IgD-negative memory B cell (primary cell): ENCODE data around the gene CYYR1. TPM values are rescaled to one million over a fixed set of nuclear protein-coding genes. Genes with fewer than 3 reads are reported as not detected.

Experiments
- H3K27ac Mint-ChIP-seq, 3 donors: one replicate each; pipeline ENCODE4 v1.8.0; 2020 to 2022; ENCODE audit warnings: mild to moderate bottlenecking in 3 of 3, mixed read lengths in 3 of 3, moderate library complexity in 1 of 3
- H3K27me3 Mint-ChIP-seq: one replicate; pipeline ENCODE4 v1.8.0; 2021; ENCODE audit warnings: mixed read lengths
- H3K36me3 Mint-ChIP-seq: one replicate; pipeline ENCODE4 v1.8.0; 2020; ENCODE audit warnings: mild to moderate bottlenecking, mixed read lengths
- H3K4me1 Mint-ChIP-seq, 3 donors: one replicate each; pipeline ENCODE4 v1.8.0; 2020 to 2022; ENCODE audit warnings: mixed read lengths in 3 of 3, mild to moderate bottlenecking in 1 of 3
- H3K4me3 Mint-ChIP-seq, 4 donors: one replicate each; pipeline ENCODE4 v1.8.0; 2020 to 2022; ENCODE audit warnings: mild to moderate bottlenecking in 4 of 4, mixed read lengths in 4 of 4, moderate library complexity in 3 of 4
- H3K9me3 Mint-ChIP-seq, 3 donors: one replicate each; pipeline ENCODE4 v1.8.0; 2020 to 2021; ENCODE audit warnings: mixed read lengths in 3 of 3, mild to moderate bottlenecking in 1 of 3
- polyA plus RNA-seq: library from polyadenylated mRNA; unstranded; fragments of 300-500 nt; fragmentation: Illumina TruSeq; gene quantifications from one replicate; pipeline ENCODE4 v1.2.3, GENCODE V29; 2021

Gene CYYR1
- polyA plus RNA-seq: not detected

- Mint-ChIP-seq H3K4me1 (no peaks in the 10 kb centered on the region), H3K9me3 (peaks cover 6 to 25% (median 9%) of the 10 kb centered on the region in 3 donors), H3K27me3 (peaks cover 5% of the 10 kb centered on the region), H3K27ac (no peak within 1 kb of the TSS), H3K36me3 (no peaks in the 10 kb centered on the region), H3K4me3 (no peak within 1 kb of the TSS)
Observed at GRCh38 chr21:26572702-26573381, at the start of gene CYYR1. Gene CYYR1, minus strand, starts transcription at chr21:26573286. Its CDS starts 346 bp downstream, at chr21:26572940.

GRCh38 chr21:26617176-26617575 lies 44.1 kb upstream of the CYYR1 start:
- Mint-ChIP-seq H3K4me3 (no peak overlapping the region), H3K36me3 (no peaks in the 10 kb centered on the region), H3K27me3 (no peaks in the 10 kb centered on the region), H3K27ac (no peak overlapping the region), H3K4me1 (no peaks in the 10 kb centered on the region), H3K9me3 (peaks cover 0 to 5% (median 3%) of the 10 kb centered on the region in 3 donors)

GRCh38 chr21:26614251-26614650 lies 41.2 kb upstream of the CYYR1 start:
- Mint-ChIP-seq H3K9me3 (peaks cover 2 to 5% (median 3%) of the 10 kb centered on the region in 3 donors), H3K36me3 (no peaks in the 10 kb centered on the region), H3K4me3 (no peak overlapping the region), H3K27ac (no peak overlapping the region), H3K4me1 (no peaks in the 10 kb centered on the region), H3K27me3 (no peaks in the 10 kb centered on the region)

DNA sequence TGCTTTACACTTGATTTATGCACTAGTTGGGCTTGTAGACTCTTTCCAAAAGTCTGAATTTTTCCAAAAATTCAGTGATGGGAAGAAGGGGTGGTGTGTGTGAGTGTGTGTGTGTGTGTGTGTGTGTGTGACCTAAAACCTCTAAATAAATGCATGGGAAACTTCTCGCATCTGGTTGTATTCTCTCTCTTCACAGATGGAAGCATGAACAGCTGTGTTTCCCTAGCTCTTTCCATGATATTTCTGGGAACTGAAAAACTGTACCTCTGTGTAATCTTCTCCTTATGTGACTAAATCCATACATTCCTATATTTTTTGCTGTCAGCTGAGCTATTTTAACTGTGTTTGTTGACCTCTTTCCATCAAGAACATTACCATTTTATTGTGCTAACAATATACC lies 26.2 kb upstream of the CYYR1 start:
- Mint-ChIP-seq H3K27me3 (no peaks in the 10 kb centered on the region), H3K4me1 (no peaks in the 10 kb centered on the region), H3K9me3 (peaks cover 0 to 9% (median 3%) of the 10 kb centered on the region in 3 donors), H3K27ac (no peak overlapping the region), H3K36me3 (no peaks in the 10 kb centered on the region), H3K4me3 (no peak overlapping the region)

GRCh38 chr21:26597981-26598380 lies 24.9 kb upstream of the CYYR1 start:
- no peaks in the 10 kb centered on the region for H3K4me1 Mint-ChIP-seq
- peaks cover 0 to 9% (median 2%) of the 10 kb centered on the region in 3 donors for H3K9me3 Mint-ChIP-seq
- no peak overlapping the region for H3K27ac Mint-ChIP-seq
- H3K27me3 Mint-ChIP-seq: no peaks in the 10 kb centered on the region
- H3K4me3 Mint-ChIP-seq: no peak overlapping the region
- H3K36me3 Mint-ChIP-seq: no peaks in the 10 kb centered on the region

GRCh38 chr21:26597031-26597430 lies 23.9 kb upstream of the CYYR1 start:
- Mint-ChIP-seq H3K9me3 (peaks cover 0 to 9% (median 0%) of the 10 kb centered on the region in 3 donors), H3K27ac (no peak overlapping the region), H3K4me3 (no peak overlapping the region), H3K36me3 (no peaks in the 10 kb centered on the region), H3K27me3 (no peaks in the 10 kb centered on the region), H3K4me1 (no peaks in the 10 kb centered on the region)

- H3K27ac Mint-ChIP-seq: no peak overlapping the region
- H3K9me3 Mint-ChIP-seq: peaks cover 0 to 10% (median 1%) of the 10 kb centered on the region in 3 donors
- H3K4me1 Mint-ChIP-seq: no peaks in the 10 kb centered on the region
- H3K36me3 Mint-ChIP-seq: no peaks in the 10 kb centered on the region
- H3K4me3 Mint-ChIP-seq: no peak overlapping the region
- H3K27me3 Mint-ChIP-seq: no peaks in the 10 kb centered on the region
Observed at GRCh38 chr21:26595971-26596370, 22.9 kb upstream of the CYYR1 start.

GRCh38 chr21:26593800-26594199 lies 20.7 kb upstream of the CYYR1 start:
- no peaks in the 10 kb centered on the region for H3K36me3 Mint-ChIP-seq
- no peak overlapping the region for H3K27ac Mint-ChIP-seq
- H3K27me3 Mint-ChIP-seq: no peaks in the 10 kb centered on the region
- no peak overlapping the region for H3K4me3 Mint-ChIP-seq
- peaks cover 2 to 10% (median 4%) of the 10 kb centered on the region in 3 donors for H3K9me3 Mint-ChIP-seq
- no peaks in the 10 kb centered on the region for H3K4me1 Mint-ChIP-seq

GRCh38 chr21:26591543-26591942 lies 18.5 kb upstream of the CYYR1 start:
- Mint-ChIP-seq H3K27ac (no peak overlapping the region), H3K27me3 (no peaks in the 10 kb centered on the region), H3K36me3 (no peaks in the 10 kb centered on the region), H3K4me3 (no peak overlapping the region), H3K4me1 (no peaks in the 10 kb centered on the region), H3K9me3 (peaks cover 4 to 10% (median 4%) of the 10 kb centered on the region in 3 donors)

GRCh38 chr21:26588446-26588845 lies 15.4 kb upstream of the CYYR1 start:
- no peaks in the 10 kb centered on the region for H3K27me3 Mint-ChIP-seq
- H3K4me1 Mint-ChIP-seq: no peaks in the 10 kb centered on the region
- no peak overlapping the region for H3K4me3 Mint-ChIP-seq
- no peaks in the 10 kb centered on the region for H3K36me3 Mint-ChIP-seq
- peaks cover 4 to 8% (median 8%) of the 10 kb centered on the region in 3 donors for H3K9me3 Mint-ChIP-seq
- H3K27ac Mint-ChIP-seq: no peak overlapping the region

DNA sequence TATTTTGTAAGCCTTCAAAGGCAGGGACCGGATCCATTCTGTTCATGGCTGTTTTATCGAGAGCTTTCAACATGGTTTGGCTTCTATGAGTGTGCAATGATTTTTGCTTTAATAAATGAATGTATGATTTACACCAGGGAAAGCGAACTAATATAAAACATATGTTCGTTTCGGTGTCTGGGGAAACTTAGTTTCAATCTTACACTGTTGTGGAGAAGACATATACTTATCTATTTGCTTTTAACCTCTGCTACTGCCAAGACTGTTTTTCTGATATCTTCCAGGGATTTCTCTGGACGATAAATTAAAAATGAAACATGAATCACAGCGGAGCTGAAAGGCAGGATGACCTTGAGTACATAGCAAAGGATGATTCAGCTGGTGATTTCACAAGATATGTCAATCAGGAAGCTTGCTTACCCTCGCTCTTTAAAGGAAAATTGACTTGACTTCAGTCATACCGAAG lies 14.7 kb upstream of the CYYR1 start:
- Mint-ChIP-seq H3K27me3 (no peaks in the 10 kb centered on the region), H3K27ac (peak overlapping the region in 1 of 3 donors; percentile 8), H3K4me1 (no peaks in the 10 kb centered on the region)

DNA sequence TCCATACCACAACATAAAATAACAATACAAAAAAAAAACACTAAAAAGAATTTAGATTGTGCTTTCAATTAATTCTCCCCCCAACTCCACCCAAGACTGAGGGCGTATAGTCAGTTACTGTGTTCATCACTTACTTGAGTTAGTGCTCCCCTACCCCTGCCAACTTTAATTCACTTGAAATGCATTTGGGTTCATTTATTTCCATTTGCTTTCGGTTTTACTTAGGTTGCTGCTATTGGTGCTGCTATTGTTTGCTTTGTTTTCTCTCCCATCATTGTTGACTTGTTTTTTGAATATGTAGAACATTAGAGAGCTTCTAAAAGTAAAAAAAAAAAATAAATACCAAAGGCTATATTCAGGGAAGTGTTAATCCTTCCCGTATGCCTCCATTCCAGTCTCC lies 10.7 kb upstream of the CYYR1 start:
- Mint-ChIP-seq H3K36me3 (no peaks in the 10 kb centered on the region), H3K9me3 (peaks cover 2 to 27% (median 18%) of the 10 kb centered on the region in 3 donors), H3K4me3 (no peak overlapping the region), H3K4me1 (no peaks in the 10 kb centered on the region), H3K27me3 (no peaks in the 10 kb centered on the region), H3K27ac (no peak overlapping the region)

More for the DNA sequence above, 14.7 kb upstream of the CYYR1 start:
- no peaks in the 10 kb centered on the region for H3K36me3 Mint-ChIP-seq
- peaks cover 4 to 10% (median 8%) of the 10 kb centered on the region in 3 donors for H3K9me3 Mint-ChIP-seq
- no peak overlapping the region for H3K4me3 Mint-ChIP-seq

DNA sequence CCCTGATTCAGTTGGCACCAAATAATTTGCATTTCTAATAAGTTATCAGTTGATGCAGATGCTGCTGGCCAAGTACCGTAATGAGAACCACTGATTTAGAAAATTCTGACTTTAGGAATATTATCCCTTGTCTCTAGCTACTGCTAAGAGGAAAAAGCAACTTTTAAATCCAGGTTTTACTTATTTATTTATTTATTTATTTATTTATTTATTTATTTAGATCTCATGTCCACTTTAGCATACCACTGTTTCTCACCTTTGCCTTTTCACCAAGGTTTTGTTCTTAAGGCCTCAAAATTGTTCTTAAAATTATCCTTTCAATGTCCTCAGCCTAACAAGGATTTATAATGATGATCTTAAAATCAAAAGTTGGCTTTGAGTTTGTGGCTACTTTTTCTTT lies 8.7 kb upstream of the CYYR1 start:
- no peaks in the 10 kb centered on the region for H3K36me3 Mint-ChIP-seq
- peaks cover 2 to 27% (median 16%) of the 10 kb centered on the region in 3 donors for H3K9me3 Mint-ChIP-seq
- H3K4me3 Mint-ChIP-seq: no peak overlapping the region
- no peaks in the 10 kb centered on the region for H3K27me3 Mint-ChIP-seq
- H3K27ac Mint-ChIP-seq: no peak overlapping the region
- no peaks in the 10 kb centered on the region for H3K4me1 Mint-ChIP-seq

GRCh38 chr21:26572076-26572701 lies 897 bp downstream of the CYYR1 start:
- Mint-ChIP-seq H3K4me1 (no peaks in the 10 kb centered on the region), H3K9me3 (peaks cover 6 to 25% (median 9%) of the 10 kb centered on the region in 3 donors), H3K27ac (no peak overlapping the region), H3K27me3 (peaks cover 5% of the 10 kb centered on the region), H3K4me3 (no peak overlapping the region), H3K36me3 (no peaks in the 10 kb centered on the region)

DNA sequence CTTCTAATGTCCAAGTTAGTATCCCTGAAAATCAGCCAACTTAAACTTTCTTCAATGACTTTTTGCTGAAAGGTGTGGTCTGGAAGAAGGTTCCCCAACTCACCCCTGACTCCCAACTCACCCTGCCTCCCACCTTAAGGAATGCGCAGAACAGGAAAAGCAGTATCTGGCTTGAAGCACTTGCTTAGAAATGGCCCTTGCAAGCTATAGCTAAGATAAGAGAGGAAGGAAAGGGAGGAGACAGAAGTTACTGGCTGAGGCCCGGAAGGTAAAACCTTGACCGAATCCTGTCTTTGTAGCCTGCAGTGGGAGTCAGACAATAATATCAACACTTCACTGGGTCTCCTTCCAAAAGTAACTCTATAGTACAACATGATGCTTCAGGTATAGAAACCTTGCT lies 2.9 kb downstream of the CYYR1 start:
- peaks cover 6 to 25% (median 9%) of the 10 kb centered on the region in 3 donors for H3K9me3 Mint-ChIP-seq
- no peaks in the 10 kb centered on the region for H3K4me1 Mint-ChIP-seq
- peaks cover 5% of the 10 kb centered on the region for H3K27me3 Mint-ChIP-seq
- no peaks in the 10 kb centered on the region for H3K36me3 Mint-ChIP-seq
- H3K27ac Mint-ChIP-seq: no peak overlapping the region
- no peak overlapping the region for H3K4me3 Mint-ChIP-seq

DNA sequence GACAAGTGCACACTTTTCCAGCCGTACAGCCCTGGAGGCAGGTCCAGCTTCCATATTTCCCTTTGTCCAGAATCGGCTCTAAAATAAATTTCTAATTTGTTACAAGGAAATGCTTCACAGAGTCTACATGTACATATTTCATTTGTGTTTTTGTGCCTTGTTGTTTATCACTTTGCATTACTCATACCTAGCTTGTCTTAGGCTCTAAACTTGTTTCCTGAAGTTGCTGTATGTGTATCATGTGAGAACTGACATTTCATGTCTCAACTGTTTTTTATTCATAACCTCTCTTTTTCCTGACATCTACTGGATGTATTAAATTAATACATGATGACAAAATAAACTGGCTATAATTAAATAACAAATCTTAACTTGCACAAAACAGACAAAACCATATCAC lies 7.5 kb downstream of the CYYR1 start:
- no peaks in the 10 kb centered on the region for H3K4me1 Mint-ChIP-seq
- no peak overlapping the region for H3K4me3 Mint-ChIP-seq
- no peaks in the 10 kb centered on the region for H3K27me3 Mint-ChIP-seq
- no peaks in the 10 kb centered on the region for H3K36me3 Mint-ChIP-seq
- no peak overlapping the region for H3K27ac Mint-ChIP-seq
- H3K9me3 Mint-ChIP-seq: peaks cover 0 to 15% (median 5%) of the 10 kb centered on the region in 3 donors
